HG03520 (cell line): ENCODE results near the gene RANBP17.

Experiments used
- ATAC-seq: cut with Tn5 transposase; IDR thresholded peaks from one replicate; pipeline ENCODE4 v1.9.1; 2021; ENCODE audit warnings: mild to moderate bottlenecking, moderate library complexity; ENCODE audit not compliant: unreplicated experiment

RANBP17 gene

GRCh38 chr5:171226096-171226754 is 364.4 kb downstream of the RANBP17 start:
- no peak for ATAC-seq

- no peak for ATAC-seq
These were observed 365.0 kb downstream of the RANBP17 start for GRCh38 chr5:171226864-171227263.

DNA sequence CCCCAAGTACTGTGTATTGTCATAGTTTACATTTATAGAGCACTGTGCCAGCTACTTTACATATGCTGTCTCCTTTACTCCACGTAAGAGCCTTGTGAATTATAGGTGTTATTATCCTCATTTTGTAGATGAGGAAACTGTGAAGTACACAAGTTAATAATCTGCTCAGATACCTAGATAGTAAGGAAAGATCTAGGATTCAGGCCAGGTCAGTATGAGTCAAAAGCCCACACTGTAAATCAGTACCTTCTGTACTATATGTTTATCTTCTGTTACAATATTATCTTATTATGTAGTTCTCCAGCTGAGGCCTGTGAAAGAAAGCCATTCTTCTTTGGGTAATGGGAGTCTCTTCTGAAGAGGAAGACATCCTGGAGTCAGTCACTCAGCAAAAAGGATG is 374.8 kb downstream of the RANBP17 start:
- no peak for ATAC-seq

GRCh38 chr5:171242521-171242920 is 380.7 kb downstream of the RANBP17 start:
- no peak for ATAC-seq

- ATAC-seq: no peak
These were observed 384.4 kb downstream of the RANBP17 start for GRCh38 chr5:171246231-171246630.

GRCh38 chr5:171249460-171249859 is 387.6 kb downstream of the RANBP17 start:
- ATAC-seq: no peak

- no peak for ATAC-seq
These were observed 388.9 kb downstream of the RANBP17 start for GRCh38 chr5:171250738-171251137.

GRCh38 chr5:171251519-171251918 is 389.7 kb downstream of the RANBP17 start:
- no peak for ATAC-seq

DNA sequence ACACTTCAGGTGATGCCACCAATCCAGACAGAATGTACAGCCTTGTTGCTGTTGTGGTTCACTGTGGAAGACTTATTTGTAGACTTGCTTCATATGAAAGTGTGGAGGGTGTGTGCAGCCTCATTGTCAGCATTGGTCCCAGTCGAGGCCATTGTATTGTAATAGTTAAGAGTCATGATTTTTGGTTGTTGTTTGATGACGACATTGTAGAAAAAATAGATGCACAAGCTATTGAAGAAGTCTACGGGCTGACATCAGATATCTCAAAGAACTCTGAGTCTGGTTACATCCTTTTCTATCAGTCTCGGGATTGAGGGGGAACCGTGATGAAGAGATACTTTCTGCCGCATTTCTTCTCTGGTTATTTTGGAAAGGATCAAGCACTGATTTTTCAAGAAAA is 390.9 kb downstream of the RANBP17 start:
- ATAC-seq: no peak

DNA sequence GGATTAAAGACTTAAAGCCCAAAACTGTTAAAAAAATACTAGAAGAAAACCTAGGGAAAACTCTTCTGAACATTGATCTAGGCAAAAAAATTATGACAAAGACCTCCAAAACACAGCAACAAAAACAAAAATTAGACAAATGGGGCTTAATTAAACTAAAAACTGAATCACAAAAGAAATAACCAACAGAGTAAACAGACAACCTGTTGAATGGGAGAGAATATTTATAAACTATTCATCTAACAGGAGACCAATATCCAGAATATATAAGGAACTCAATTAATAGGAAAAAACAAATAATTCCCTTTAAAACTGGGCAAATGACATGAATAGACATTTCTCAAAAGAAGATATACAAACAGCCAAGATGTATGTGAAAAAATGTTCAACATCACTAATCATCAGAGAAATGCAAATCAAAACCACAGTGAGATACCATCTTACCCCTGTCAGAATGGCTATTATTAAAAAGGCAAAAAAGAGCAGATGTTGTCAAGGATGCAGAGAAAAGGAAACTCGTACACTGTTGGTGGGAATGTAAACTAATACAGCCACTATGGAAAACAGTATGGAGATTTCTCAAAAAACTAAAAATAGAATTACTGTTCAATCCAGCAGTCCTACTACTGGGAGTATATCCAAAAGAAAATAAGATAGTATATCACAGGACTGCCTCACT is 397.1 kb downstream of the RANBP17 start:
- ATAC-seq: no peak

GRCh38 chr5:171261361-171261760 is 399.5 kb downstream of the RANBP17 start:
- no peak for ATAC-seq

GRCh38 chr5:171261904-171262303 is 400.1 kb downstream of the RANBP17 start:
- ATAC-seq: no peak

DNA sequence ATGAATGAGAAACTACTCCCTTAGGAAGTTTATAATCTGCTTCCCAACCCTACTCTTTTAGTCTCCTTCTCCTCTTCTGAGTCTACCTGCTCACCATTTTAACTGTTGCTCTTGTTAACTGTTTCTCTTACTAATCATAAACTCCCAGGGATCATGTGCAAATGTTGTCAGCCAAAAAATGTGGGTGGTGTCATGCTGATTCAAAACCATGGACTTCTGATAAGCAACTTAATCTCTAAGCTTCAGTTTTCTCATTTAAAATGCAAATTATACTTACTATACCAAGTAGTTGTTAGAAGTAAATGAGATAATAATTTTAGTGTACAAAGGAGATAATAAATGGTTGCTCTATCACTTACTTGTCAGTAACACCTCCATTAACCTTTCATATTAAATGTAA is 401.4 kb downstream of the RANBP17 start:
- ATAC-seq: no peak

GRCh38 chr5:171264843-171265242 is 403.0 kb downstream of the RANBP17 start:
- ATAC-seq: no peak

- ATAC-seq: no peak
These were observed 407.1 kb downstream of the RANBP17 start for GRCh38 chr5:171268700-171269620.

DNA sequence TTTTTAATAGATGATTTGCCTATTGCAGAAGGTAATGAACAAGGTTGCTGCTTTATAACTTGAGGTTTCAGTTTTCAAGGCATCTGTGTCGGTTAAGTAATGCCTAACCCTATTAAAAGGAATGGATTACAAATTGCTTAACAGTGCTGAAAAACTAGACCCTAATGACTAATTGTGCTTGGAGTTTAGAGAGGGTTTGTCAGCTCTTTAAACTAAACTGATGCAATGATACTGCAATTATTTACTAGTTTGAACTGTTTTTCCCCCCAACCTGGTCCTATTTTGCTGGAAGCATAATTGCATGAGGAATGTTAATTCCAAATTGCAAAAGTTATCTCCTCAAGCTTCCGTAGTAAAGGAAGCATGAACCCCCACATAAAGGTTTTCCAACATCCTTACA is 407.9 kb downstream of the RANBP17 start:
- no peak for ATAC-seq

DNA sequence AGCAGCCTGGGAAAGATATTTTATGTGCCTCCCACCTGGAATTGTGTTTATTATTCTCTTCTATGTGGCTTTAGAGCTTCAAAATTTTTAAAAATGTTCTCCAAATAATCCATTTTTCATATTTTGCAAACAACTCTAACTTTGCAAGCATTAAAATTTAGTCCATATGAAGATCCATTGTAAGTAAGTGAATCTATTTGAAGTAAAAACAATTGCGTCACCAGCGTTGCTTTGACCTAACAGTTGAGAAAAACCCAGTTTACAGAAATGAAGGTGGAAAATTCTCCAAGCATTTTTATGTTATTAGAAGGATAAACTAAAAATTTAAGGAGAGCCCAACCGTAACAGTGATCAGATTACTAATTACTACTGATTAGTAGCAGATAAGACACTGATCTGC is 408.3 kb downstream of the RANBP17 start:
- ATAC-seq: no peak

DNA sequence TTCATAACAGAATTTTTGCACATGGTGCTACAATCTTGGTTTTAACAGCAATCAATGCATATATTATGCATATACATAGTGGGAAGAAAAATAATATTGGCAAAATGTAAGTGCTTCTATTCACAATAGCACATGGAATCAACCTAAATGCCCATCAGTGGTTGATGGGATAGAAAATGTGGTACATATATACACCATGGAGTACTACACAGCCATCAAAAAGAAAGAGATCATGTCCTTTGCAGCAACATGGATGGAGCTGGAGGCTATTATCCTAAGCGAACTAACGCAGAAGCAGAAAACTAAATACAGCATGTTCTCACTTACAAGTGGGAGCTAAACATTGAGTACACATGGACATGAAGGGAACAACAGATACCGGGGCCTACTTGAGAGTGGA is 410.0 kb downstream of the RANBP17 start:
- no peak for ATAC-seq

GRCh38 chr5:171272996-171273970 is 411.5 kb downstream of the RANBP17 start:
- ATAC-seq: peak; percentile 46

- no peak for ATAC-seq
These were observed 414.2 kb downstream of the RANBP17 start for GRCh38 chr5:171275841-171276544.
